AG10803 (cell line): Measurements from ENCODE around the gene TFAP2A.

ENCODE experiments used
- DNase-seq: peaks from one replicate; pipeline ENCODE4 v3.0.0; 2010; ENCODE audit warnings: low read depth
- H3K4me3 ChIP-seq: 2 replicates; pipeline ENCODE4 v1.5.1; 2011; ENCODE audit warnings: mild to moderate bottlenecking, low read length, control low read depth
- TF ChIP-seq, protein P1 (sequence below): conservative IDR thresholded peaks from 2 replicates; pipeline ENCODE4 v1.5.1; 2011; ENCODE audit warnings: mild to moderate bottlenecking, low read length, control low read depth, inconsistent platforms

The TFAP2A gene

GRCh38 chr6:10441004-10441654 is 26.3 kb upstream of the TFAP2A start:
- DNase-seq: peak; percentile 91
- no peak overlapping the region for H3K4me3 ChIP-seq
- TF ChIP-seq, protein P1, sequence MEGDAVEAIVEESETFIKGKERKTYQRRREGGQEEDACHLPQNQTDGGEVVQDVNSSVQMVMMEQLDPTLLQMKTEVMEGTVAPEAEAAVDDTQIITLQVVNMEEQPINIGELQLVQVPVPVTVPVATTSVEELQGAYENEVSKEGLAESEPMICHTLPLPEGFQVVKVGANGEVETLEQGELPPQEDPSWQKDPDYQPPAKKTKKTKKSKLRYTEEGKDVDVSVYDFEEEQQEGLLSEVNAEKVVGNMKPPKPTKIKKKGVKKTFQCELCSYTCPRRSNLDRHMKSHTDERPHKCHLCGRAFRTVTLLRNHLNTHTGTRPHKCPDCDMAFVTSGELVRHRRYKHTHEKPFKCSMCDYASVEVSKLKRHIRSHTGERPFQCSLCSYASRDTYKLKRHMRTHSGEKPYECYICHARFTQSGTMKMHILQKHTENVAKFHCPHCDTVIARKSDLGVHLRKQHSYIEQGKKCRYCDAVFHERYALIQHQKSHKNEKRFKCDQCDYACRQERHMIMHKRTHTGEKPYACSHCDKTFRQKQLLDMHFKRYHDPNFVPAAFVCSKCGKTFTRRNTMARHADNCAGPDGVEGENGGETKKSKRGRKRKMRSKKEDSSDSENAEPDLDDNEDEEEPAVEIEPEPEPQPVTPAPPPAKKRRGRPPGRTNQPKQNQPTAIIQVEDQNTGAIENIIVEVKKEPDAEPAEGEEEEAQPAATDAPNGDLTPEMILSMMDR: no peak

DNA sequence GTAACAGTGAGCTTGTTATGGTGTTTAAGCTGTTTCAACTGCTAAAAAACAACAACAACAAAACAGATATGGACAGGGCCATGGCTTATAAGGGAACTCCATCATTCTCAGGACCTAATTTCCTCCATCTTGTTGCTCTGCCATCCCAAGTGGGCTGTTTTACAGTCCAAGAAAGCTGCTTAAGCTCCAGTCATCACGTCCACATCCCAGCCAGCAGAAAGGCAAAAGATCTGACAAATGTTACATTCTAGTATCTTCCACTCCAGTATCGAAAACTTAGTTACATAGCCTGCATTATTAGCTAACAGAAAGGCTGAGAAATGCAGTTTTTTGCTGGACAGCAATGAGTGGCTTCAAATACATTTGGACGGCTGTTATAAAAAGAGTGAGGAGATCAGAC is 23.0 kb upstream of the TFAP2A start:
- TF ChIP-seq, protein P1: no peak
- DNase-seq: no peak
- no peak overlapping the region for H3K4me3 ChIP-seq

- no peak for DNase-seq
- TF ChIP-seq, protein P1: no peak
- H3K4me3 ChIP-seq: no peak overlapping the region
Measured at GRCh38 chr6:10434235-10434634, 19.4 kb upstream of the TFAP2A start.

DNA sequence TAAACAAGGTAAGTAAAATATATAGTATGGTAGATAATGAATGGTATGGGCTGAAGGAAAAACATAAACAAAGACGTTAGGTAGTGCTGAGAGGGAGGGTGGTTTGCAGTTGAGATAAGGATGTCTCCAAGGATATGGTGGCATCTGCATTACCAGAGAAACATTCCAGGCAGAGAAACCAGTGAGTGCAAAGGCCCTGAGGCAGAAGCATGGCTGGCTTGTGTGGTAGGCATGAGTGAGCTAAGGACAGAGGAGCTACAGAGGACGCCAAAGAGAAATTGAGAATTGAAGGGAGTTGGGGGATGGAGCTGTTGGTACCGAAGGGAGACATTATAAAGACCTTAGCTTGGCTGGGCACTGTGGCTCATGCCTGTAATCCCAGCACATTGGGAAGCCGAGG is 18.4 kb upstream of the TFAP2A start:
- no peak for DNase-seq
- TF ChIP-seq, protein P1: no peak
- no peak overlapping the region for H3K4me3 ChIP-seq

GRCh38 chr6:10431423-10432164 is 16.7 kb upstream of the TFAP2A start:
- H3K4me3 ChIP-seq: no peak overlapping the region
- TF ChIP-seq, protein P1: no peak
- DNase-seq: no peak

DNA sequence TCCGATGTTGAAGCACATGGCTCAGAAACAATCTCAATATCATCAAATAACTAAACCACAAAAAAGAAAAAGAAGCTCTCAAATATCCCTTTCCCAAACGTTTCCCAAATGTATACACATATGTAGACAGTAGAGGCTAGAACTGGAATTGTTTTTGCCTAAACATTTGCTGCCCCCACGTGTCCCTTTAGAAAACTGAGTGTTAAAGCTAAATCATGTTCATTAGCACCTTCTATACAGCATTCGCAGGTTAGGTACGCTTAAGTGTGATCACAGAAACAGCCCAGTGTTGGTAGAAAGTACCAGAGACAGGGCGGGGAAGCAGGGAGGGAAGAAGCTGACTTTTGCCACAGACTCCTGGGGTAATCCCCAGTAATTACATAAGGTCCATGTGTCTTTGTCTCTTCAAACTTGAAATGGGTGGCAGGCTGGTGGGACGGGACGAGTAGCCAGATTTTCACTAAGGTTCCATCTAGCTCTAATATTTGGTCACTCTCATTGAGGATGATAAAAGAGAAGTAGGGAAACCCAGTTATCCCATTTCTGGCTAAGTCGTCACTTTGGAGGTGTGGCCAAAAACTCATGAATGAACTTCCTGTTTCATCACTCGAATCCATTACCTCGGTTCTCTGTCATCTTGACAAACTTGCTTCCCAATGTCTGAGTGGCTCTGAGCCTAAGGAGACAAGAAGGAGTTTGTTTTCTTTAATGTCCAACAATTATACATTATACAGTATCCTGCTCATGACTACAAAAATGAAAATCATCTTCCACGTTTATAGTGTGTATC is 15.0 kb upstream of the TFAP2A start:
- H3K4me3 ChIP-seq: peak overlapping the region; percentile 45
- DNase-seq: peak; percentile 54
- TF ChIP-seq, protein P1: peak; percentile 65
